AG04450 (cell line): ENCODE results near the gene TTC7B. TPM values are rescaled to one million over a fixed set of nuclear protein-coding genes. Genes with fewer than 3 reads are reported as not detected.

ENCODE experiments used
- CTCF ChIA-PET: fragments of 300-600, 350-600 bp; formaldehyde crosslinking; extraction: SDS; loops from one replicate; lab custom pipeline; 2022; ENCODE audit warnings: antibody characterized with exemption, inconsistent platforms; lab: Charles Lee
- POLR2A ChIA-PET: fragments of 350-600 bp; formaldehyde crosslinking; extraction: SDS; loops from one replicate; lab custom pipeline; 2021; ENCODE audit warnings: antibody characterized with exemption, inconsistent platforms; lab: Yijun Ruan, JAX
- DNase-seq: peaks from one replicate; pipeline ENCODE4 v3.0.0-alpha.2; 2011; ENCODE audit warnings: low read depth, low spot score
- H3K27ac ChIP-seq: one replicate; pipeline ENCODE4 v1.5.1; 2012; ENCODE audit warnings: low read depth, low read length, control low read depth
- H3K27me3 ChIP-seq: one replicate; pipeline ENCODE4 v1.6.0; 2012; ENCODE audit warnings: low read length; ENCODE audit not compliant: control insufficient read depth, insufficient read depth
- H3K4me3 ChIP-seq: 2 replicates; pipeline ENCODE4 v1.5.1; 2011; ENCODE audit warnings: mild to moderate bottlenecking, low read depth, low read length, control low read depth
- H3K9me3 ChIP-seq: 2 replicates; pipeline ENCODE4 v1.5.1; 2012; ENCODE audit warnings: low read length; ENCODE audit not compliant: control insufficient read depth, insufficient read depth
- CTCF ChIP-seq: IDR thresholded peaks from 2 replicates; pipeline ENCODE4 v1.5.1; 2011; ENCODE audit warnings: low read depth, low read length, control low read depth, inconsistent platforms
- polyA plus RNA-seq: library from polyadenylated mRNA; depleted of rRNA; stranded (reverse); fragments of >200 nt; gene quantifications from 2 replicates; pipeline ENCODE4 v1.2.3, GENCODE V29; 2011

TTC7B gene
- polyA plus RNA-seq, 1 experiment: 36.0 TPM

- no peak for DNase-seq
- ChIA-PET POLR2A (no interaction called here), CTCF (no interaction called here)
- Histone ChIP-seq H3K4me3 (no peak overlapping the region), H3K9me3 (peaks cover 5% of the 10 kb centered on the region), H3K27me3 (peaks cover 21% of the 10 kb centered on the region), H3K27ac (no peak overlapping the region)
- TF ChIP-seq CTCF: no peak
Observed at GRCh38 chr14:90514566-90514965, 301.7 kb downstream of the TTC7B start.

- no peak for DNase-seq
- TF ChIP-seq CTCF: no peak
- CTCF ChIA-PET: no interaction called here
- Histone ChIP-seq H3K9me3 (no peaks in the 10 kb centered on the region), H3K4me3 (no peak overlapping the region), H3K27me3 (peaks cover 21% of the 10 kb centered on the region), H3K27ac (no peak overlapping the region)
- POLR2A ChIA-PET: no interaction called here
Observed at GRCh38 chr14:90514015-90514398, 302.2 kb downstream of the TTC7B start.

- no peaks in the 10 kb centered on the region for H3K9me3 ChIP-seq
- no peak for TF ChIP-seq CTCF
- DNase-seq: no peak
- H3K27ac ChIP-seq: no peak overlapping the region
- CTCF ChIA-PET: interaction anchor here (0.8 kb wide), 1 partner anchor 212 kb away, joined by 3 read pairs; no protein-coding TSS in a partner anchor
- no peak overlapping the region for H3K4me3 ChIP-seq
- POLR2A ChIA-PET: no interaction called here
- H3K27me3 ChIP-seq: peaks cover 19% of the 10 kb centered on the region
Observed at GRCh38 chr14:90513161-90514014, 302.8 kb downstream of the TTC7B start.

GRCh38 chr14:90512329-90512991 is 303.8 kb downstream of the TTC7B start:
- ChIA-PET POLR2A (interaction anchor here (0.6 kb wide), 1 partner anchor 8 kb away, joined by 4 read pairs; no protein-coding TSS in a partner anchor), CTCF (interaction anchor here (0.8 kb wide), 1 partner anchor 211 kb away, joined by 3 read pairs; no protein-coding TSS in a partner anchor)
- no peak overlapping the region for H3K27ac ChIP-seq
- no peaks in the 10 kb centered on the region for H3K9me3 ChIP-seq
- no peak for DNase-seq
- no peak overlapping the region for H3K4me3 ChIP-seq
- TF ChIP-seq CTCF: no peak
- peaks cover 14% of the 10 kb centered on the region for H3K27me3 ChIP-seq
